ENCODE measurements around the gene MPND. TPM values are rescaled to one million over a fixed set of nuclear protein-coding genes. Genes with fewer than 3 reads are reported as not detected.

MPND gene
- total RNA-seq, 1 experiment from 2014 or later, result 24.3 TPM

GRCh38 chr19:4365791-4366665, 22.7 kb downstream of the MPND start:
- POLR2A ChIA-PET, result interaction anchor here (1.1 kb wide), 1 partner anchor 36 kb away, joined by 4 read pairs; the partner anchor contains the start of gene CHAF1A
- RAD21 ChIA-PET (ENCODE audit: low non-redundant PET in 1 of 2, low total read pairs in 2 of 2, uncharacterized antibody in 2 of 2, unreplicated experiment in 2 of 2), result no interaction called here

More at GRCh38 chr19:4365791-4366665, 22.7 kb downstream of the MPND start:
- TF ChIP-seq ZFX (IDR thresholded peaks at IDR 0.05) (no peak), POLR2A (IDR thresholded peaks at IDR 0.05; ENCODE audit: borderline replicate concordance, extremely low read depth, insufficient read depth, insufficient read length) (no peak), EZH2phosphoT487 (IDR thresholded peaks at IDR 0.05; ENCODE audit: borderline replicate concordance) (no peak), POLR2AphosphoS5 (IDR thresholded peaks at IDR 0.05; ENCODE audit: low read depth, low read length) (no peak), TCF7L2 (IDR thresholded peaks at IDR 0.05; ENCODE audit: borderline replicate concordance, extremely low read depth, insufficient read depth, insufficient read length) (no peak), YY1 (IDR thresholded peaks at IDR 0.05; ENCODE audit: extremely low read depth, insufficient replicate concordance, low read depth, low read length) (no peak), EZH2 (IDR thresholded peaks at IDR 0.05) (no peak), CBX3 (IDR thresholded peaks at IDR 0.05; ENCODE audit: low read depth) (no peak), ATF3 (IDR thresholded peaks at IDR 0.05) (no peak), RAD21 (IDR thresholded peaks at IDR 0.05; ENCODE audit: low read depth) (no peak), REST (IDR thresholded peaks at IDR 0.05; ENCODE audit: low read depth) (no peak), ELF1 (IDR thresholded peaks at IDR 0.05; ENCODE audit: borderline replicate concordance, low read depth) (no peak), JUND (IDR thresholded peaks at IDR 0.05) (no peak), CEBPB (IDR thresholded peaks at IDR 0.05; ENCODE audit: low read depth) (no peak), SP1 (IDR thresholded peaks at IDR 0.05; ENCODE audit: low read depth) (no peak), SIN3A (IDR thresholded peaks at IDR 0.05; ENCODE audit: low read depth) (no peak)
- TF ChIP-seq, protein P1, sequence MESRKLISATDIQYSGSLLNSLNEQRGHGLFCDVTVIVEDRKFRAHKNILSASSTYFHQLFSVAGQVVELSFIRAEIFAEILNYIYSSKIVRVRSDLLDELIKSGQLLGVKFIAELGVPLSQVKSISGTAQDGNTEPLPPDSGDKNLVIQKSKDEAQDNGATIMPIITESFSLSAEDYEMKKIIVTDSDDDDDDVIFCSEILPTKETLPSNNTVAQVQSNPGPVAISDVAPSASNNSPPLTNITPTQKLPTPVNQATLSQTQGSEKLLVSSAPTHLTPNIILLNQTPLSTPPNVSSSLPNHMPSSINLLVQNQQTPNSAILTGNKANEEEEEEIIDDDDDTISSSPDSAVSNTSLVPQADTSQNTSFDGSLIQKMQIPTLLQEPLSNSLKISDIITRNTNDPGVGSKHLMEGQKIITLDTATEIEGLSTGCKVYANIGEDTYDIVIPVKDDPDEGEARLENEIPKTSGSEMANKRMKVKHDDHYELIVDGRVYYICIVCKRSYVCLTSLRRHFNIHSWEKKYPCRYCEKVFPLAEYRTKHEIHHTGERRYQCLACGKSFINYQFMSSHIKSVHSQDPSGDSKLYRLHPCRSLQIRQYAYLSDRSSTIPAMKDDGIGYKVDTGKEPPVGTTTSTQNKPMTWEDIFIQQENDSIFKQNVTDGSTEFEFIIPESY (IDR thresholded peaks at IDR 0.05; ENCODE audit: extremely low read depth, insufficient replicate concordance, low read length), result no peak
- Histone ChIP-seq H4K20me1 (ENCODE audit: insufficient read depth) (no peaks in the 10 kb centered on the region), H3K79me2 (ENCODE audit: insufficient read depth, low read length) (peaks cover 37% of the 10 kb centered on the region), H2AFZ (ENCODE audit: low read depth, low read length, poor library complexity, severe bottlenecking) (no peak overlapping the region), H3K4me2 (ENCODE audit: low read length) (no peak overlapping the region), H3K9ac (ENCODE audit: low read length) (no peak overlapping the region), H3K27ac (ENCODE audit: low read depth, low read length) (peak overlapping the region; percentile 19; the same call in 1 of the 2 replicates), H3K27me3 (ENCODE audit: insufficient read depth, low read length) (no peaks in the 10 kb centered on the region), H3K4me3 (replicated peaks in 1 of 2; ENCODE audit: low read depth in 1 of 2, low read length in 2 of 2) (no peak overlapping the region), H3K36me3 (ENCODE audit: control insufficient read depth in 1 of 2, insufficient read depth in 2 of 2, low read length in 2 of 2) (peaks cover 5 to 9% of the 10 kb centered on the region in 2 experiments; a peak in 2 of 4 replicates), H3K4me1 (ENCODE audit: control insufficient read depth in 1 of 2, insufficient read depth in 2 of 2, low read length in 2 of 2) (peaks cover 6 to 38% of the 10 kb centered on the region in 2 experiments; a peak in 3 of 4 replicates), H3K9me2 (ENCODE audit: insufficient read depth) (no peaks in the 10 kb centered on the region), H3K9me3 (ENCODE audit: control insufficient read depth in 1 of 2, insufficient read depth in 1 of 2, low read depth in 1 of 2, low read length in 2 of 2) (no peaks in the 10 kb centered on the region)
- intact Hi-C loops (cut with micrococcal nuclease), result no loop called here
- DNase-seq (ENCODE audit: low read depth, low spot score) (no peak), ATAC-seq (no peak)
- BruUV-seq (replicated peaks), result no TSS peak
- CTCF ChIA-PET, result no interaction called here
